ENCODE measurements around the gene TTC32.

Gene TTC32

GRCh38 chr2:19854596-19855541, 46.9 kb downstream of the TTC32 start:
- FAIRE-seq (no peak), DNase-seq (ENCODE audit: insufficient read length, low spot score) (no peak)

DNA sequence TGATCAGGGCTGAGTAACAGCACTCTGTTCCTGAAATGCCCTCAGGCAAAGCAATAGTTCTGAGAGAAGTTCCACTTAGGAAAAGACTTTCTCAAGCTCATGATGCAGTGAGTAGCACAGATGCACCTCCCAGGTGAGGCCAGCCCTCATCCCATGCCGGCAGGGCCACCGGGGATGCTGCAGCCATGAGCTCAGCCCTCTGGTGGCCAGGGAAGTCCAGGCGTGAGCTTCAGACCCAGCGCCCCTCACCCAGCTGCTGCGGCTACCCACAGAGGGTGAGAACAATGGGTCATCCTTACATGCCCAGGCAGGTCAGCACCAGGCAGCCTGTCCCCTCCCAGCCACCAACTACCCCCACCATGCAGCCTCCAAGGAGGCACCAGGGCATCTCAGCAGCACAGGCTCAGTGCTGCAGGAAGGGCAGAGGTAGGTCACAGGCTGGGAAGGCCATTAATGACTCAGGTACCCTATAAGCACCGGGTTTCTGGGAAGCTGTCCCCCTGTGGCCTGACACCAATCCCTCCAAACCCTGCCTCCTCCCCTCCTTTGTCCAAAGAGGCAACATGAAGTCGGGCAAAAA, 50.6 kb downstream of the TTC32 start:
- DNase-seq (ENCODE audit: insufficient read length, low spot score) (no peak), FAIRE-seq (no peak)

DNA sequence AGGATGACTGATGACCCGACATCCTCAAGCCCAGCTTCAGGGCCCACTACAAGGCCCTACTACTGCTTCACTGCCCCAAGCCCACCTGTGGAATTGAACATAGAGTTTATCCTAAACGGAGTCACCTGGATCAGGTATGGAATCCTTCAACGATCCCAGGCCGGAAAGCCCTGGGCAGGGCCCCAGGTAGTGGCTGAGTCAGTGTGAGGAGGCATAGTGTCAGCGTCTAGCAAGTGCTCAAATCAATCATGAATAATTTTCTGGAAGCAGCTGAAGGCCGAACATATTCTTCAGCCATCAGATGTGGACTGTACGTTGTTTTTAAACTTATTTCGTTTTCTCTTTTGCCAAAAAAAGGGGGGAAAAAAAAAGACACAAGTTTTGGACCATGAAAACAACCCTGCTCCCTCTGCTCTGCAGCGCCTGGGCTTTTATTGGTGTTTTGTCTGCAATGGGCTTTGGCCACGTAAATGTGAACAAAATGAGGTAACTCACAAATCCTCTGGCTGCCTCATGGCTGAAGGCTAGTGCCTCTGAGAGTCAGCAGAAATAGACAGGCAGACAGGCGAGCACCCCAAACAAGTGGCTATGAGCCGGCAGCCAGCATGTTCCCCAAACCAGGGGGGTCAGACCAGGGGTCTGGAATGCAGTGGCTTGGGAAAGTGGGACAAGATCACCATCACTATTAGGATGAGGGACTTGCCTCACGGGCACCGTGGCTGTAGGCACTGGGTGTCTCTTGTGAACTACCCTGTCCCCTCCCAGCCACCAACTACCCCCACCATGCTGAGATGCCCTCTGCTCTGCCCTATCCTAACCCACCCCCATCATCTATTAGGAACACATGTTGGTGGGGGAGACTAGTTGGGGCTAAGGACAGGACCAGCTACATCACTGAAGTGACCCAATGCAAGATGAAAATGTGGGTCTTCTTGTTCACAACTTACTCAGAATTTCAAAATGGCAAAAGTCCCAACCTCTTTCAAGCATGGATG, 51.4 kb downstream of the TTC32 start:
- no peak for DNase-seq (ENCODE audit: insufficient read length, low spot score)
- FAIRE-seq = no peak

DNA sequence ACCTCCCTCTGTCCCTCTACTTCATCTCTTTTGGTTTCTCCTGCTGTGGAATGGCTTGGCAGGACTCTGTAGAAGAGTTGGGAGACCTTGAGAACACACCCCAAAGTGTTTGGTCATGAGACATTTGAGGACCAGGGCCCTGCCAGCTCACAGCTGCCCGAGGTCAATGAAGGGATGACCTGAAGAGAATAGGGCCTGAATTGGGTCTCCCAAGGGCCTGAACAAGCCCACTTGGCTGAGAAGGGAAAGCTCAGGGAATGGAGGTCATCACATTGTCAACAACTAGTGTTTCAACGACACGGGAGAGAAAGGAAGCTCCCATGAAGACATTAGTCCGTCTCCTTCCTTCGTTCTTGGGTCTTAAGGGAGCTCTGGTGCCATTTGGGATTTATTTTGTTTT, 52.8 kb downstream of the TTC32 start:
- FAIRE-seq (no peak), DNase-seq (ENCODE audit: insufficient read length, low spot score) (no peak)

GRCh38 chr2:19848029-19848750, 53.6 kb downstream of the TTC32 start:
- FAIRE-seq = no peak
- no peak for DNase-seq (ENCODE audit: insufficient read length, low spot score)

DNA sequence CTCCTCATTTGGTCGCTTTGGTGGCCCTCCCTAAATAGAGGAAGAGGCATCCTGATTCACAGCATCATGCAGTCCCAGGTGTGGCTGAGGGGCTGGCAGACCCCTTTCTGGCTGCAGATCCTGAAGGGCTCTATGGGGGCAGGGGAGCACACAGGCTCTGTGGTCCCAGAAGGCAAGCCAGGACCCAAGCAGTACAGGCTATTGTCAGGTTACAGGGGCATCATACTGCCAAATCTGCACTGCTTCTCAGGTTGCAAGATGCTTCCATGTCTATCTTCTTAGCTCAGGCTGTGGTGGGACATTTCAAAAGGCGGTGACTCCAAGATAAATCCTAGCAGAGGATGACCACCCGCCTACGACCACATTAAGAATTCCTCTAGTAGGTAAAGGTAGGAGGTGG, 54.3 kb downstream of the TTC32 start:
- FAIRE-seq (no peak), DNase-seq (ENCODE audit: insufficient read length, low spot score) (no peak)
